GM18505 (cell line): Measurements from ENCODE around the gene SRRM3.
"Not testable (repeated sequence)": the region's sequence is repeated elsewhere in the genome, so short reads cannot be mapped to it uniquely, and the experiment has no call there.

ENCODE experiments used
- ATAC-seq: cut with Tn5 transposase; IDR thresholded peaks from one replicate; pipeline ENCODE4 v1.9.1; 2021; ENCODE audit not compliant: unreplicated experiment
- POLR2A ChIP-seq: IDR thresholded peaks from 4 replicates; pipeline ENCODE4 v1.6.1; 2011; ENCODE audit warnings: borderline replicate concordance; ENCODE audit not compliant: insufficient read depth, insufficient read length; ENCODE audit errors: extremely low read depth

The SRRM3 gene

GRCh38 chr7:76201732-76202665 is at the start of gene SRRM3:
Gene SRRM3, plus strand, starts transcription at chr7:76201896. Its CDS starts 33,171 bp downstream, at chr7:76235067.
- no peak for TF ChIP-seq POLR2A
- peak; percentile 79 for ATAC-seq

- no peak for TF ChIP-seq POLR2A
- no peak for ATAC-seq
Measured at GRCh38 chr7:76151932-76152331, 49.8 kb upstream of the SRRM3 start.

- not testable (repeated sequence) for ATAC-seq
Measured at GRCh38 chr7:76153571-76154230, 48.0 kb upstream of the SRRM3 start.

- no peak for ATAC-seq
- TF ChIP-seq POLR2A: no peak
Measured at GRCh38 chr7:76155938-76156337, 45.8 kb upstream of the SRRM3 start.

GRCh38 chr7:76156992-76157685 is 44.6 kb upstream of the SRRM3 start:
- ATAC-seq: not testable (repeated sequence)

- ATAC-seq: not testable (repeated sequence)
Measured at GRCh38 chr7:76158416-76158815, 43.3 kb upstream of the SRRM3 start.

- not testable (repeated sequence) for ATAC-seq
Measured at GRCh38 chr7:76162416-76163170, 39.1 kb upstream of the SRRM3 start.

GRCh38 chr7:76163812-76164211 is 37.9 kb upstream of the SRRM3 start:
- not testable (repeated sequence) for ATAC-seq

GRCh38 chr7:76165106-76165972 is 36.4 kb upstream of the SRRM3 start:
- ATAC-seq: no peak
- no peak for TF ChIP-seq POLR2A

- no peak for ATAC-seq
- no peak for TF ChIP-seq POLR2A
Measured at GRCh38 chr7:76165973-76166403, 35.7 kb upstream of the SRRM3 start.

GRCh38 chr7:76166404-76167255 is 35.1 kb upstream of the SRRM3 start:
- peak; percentile 29 for TF ChIP-seq POLR2A

More at GRCh38 chr7:76166404-76167255, 35.1 kb upstream of the SRRM3 start:
- peak; percentile 90 for ATAC-seq
